HG03280 (cell line): Measurements from ENCODE around the gene KCNQ1.

Experiments
- ATAC-seq: cut with Tn5 transposase; IDR thresholded peaks from one replicate; pipeline ENCODE4 v1.9.1; 2021; ENCODE audit warnings: mild to moderate bottlenecking, moderate library complexity; ENCODE audit not compliant: unreplicated experiment

Gene KCNQ1, protein sequence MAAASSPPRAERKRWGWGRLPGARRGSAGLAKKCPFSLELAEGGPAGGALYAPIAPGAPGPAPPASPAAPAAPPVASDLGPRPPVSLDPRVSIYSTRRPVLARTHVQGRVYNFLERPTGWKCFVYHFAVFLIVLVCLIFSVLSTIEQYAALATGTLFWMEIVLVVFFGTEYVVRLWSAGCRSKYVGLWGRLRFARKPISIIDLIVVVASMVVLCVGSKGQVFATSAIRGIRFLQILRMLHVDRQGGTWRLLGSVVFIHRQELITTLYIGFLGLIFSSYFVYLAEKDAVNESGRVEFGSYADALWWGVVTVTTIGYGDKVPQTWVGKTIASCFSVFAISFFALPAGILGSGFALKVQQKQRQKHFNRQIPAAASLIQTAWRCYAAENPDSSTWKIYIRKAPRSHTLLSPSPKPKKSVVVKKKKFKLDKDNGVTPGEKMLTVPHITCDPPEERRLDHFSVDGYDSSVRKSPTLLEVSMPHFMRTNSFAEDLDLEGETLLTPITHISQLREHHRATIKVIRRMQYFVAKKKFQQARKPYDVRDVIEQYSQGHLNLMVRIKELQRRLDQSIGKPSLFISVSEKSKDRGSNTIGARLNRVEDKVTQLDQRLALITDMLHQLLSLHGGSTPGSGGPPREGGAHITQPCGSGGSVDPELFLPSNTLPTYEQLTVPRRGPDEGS

DNA sequence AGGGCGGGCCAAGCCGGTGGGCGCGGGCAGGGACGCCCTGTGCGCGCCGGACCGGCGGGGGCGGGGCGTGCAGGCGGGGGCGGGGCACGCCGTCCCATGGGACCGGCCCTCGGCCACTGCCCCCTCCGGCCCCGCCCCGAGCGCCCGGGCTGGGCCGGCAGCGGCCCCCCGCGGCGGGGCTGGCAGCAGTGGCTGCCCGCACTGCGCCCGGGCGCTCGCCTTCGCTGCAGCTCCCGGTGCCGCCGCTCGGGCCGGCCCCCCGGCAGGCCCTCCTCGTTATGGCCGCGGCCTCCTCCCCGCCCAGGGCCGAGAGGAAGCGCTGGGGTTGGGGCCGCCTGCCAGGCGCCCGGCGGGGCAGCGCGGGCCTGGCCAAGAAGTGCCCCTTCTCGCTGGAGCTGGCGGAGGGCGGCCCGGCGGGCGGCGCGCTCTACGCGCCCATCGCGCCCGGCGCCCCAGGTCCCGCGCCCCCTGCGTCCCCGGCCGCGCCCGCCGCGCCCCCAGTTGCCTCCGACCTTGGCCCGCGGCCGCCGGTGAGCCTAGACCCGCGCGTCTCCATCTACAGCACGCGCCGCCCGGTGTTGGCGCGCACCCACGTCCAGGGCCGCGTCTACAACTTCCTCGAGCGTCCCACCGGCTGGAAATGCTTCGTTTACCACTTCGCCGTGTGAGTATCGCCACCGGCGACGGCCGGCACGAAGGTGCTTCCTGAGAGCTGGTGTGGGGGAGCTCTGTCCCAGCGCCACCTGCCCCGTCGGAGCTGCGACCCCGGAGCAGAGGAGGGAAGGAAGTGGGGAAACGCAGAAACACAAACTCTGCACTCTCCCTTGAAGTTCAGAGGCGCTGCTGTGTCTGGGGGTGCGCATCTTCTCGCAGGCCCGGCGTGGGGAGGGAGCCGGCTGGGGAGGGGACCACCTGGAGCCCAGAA, at the start of gene KCNQ1:
Gene KCNQ1 (plus strand): TSS at position 188 of the 925 bp plus-strand sequence. CDS start 91 bp downstream, at position 279.
- ATAC-seq = no peak

DNA sequence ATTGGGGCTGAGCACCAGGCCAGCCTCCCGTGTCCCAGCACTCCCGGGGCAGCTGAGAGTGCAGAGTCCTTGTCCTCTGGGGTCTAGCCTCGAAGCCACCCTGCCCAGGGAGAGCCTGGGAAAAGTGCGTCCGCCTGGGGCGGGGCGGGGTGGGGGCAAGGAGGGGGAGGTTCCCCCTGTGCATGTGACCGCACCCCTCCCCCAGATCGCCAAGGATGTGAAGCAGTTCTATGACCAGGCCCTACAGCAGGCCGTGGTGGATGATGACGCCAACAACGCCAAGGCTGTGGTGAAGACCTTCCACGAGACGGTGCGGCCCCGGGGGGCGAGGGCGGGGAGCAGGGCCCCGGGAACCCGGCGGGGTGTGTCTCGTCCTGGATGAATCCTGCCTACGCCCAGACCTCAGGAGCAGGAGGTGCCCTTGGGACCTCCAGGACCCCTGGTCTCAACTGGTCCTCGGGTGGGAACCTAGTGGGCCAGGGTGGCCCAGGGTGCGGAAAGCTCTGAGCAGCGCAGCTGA, 49.5 kb upstream of the KCNQ1 start:
- ATAC-seq = no peak

DNA sequence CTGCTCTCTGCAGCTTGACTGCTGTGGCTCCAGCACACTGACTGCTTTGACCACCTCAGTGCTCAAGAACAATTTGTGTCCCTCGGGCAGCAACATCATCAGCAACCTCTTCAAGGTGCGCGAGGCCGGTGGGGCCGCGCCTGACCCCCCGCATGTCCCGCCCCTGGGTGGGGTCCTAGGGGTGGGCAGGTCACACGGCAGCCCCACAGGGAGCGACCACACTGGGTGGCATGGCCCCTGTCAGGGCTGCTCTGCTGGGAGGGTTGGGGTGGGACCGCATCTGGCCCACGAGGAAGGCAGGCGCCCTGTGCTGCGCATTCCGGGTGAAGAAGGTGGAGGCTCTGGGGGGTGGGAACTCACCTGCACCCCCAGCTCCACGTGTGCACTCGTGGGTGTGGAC, 49.0 kb upstream of the KCNQ1 start:
- no peak for ATAC-seq

DNA sequence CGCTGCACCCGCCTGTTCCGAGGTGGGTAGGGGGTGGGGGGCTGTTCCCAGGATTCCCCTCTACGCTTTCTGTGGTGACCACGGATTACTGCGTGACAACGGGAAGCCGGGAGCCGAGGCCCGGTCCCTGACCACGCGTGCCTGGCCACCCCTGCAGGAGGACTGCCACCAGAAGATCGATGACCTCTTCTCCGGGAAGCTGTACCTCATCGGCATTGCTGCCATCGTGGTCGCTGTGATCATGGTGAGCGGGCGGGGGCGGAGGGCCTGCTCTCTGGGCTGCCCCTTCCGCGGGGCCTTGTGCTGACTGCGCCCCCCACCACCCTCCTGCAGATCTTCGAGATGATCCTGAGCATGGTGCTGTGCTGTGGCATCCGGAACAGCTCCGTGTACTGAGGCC, 48.3 kb upstream of the KCNQ1 start:
- ATAC-seq = no peak

DNA sequence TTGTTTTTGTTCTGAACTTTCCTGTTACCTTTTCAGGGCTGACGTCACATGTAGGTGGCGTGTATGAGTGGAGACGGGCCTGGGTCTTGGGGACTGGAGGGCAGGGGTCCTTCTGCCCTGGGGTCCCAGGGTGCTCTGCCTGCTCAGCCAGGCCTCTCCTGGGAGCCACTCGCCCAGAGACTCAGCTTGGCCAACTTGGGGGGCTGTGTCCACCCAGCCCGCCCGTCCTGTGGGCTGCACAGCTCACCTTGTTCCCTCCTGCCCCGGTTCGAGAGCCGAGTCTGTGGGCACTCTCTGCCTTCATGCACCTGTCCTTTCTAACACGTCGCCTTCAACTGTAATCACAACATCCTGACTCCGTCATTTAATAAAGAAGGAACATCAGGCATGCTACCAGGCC, 47.8 kb upstream of the KCNQ1 start:
- ATAC-seq = no peak

DNA sequence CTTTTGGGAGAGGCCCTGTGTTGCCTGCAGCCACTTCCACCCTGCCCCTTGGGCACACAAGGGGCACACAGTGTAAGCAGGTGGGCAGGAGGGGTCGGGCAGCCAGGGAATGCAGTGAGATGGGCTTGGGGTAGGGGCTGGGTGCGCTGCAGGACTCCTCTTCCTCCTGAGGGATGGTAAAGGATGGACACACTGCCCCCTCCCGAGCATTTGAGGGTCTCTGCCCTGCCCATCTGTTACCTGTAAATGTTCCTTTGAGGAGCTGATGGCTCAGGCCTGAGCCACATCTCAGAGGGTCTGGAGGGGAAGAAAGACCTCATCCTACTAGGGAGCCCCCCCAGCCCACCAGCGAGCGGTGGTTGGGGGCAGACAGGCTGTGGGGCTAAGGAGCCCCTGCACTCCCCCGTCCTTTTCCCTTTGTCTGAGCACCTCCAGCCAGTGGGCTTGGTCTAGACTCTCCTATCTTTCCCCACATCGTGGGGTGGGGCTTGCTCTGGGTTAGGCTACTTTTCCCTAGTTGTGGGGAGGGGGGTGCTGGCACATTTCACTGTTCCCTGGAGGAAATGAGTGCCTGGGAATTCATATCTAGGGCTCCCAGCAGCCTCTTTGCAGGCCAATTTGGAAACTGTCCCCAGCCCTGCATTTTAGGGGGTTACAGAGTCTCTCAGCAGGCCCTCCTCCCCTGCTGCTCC, 46.0 kb upstream of the KCNQ1 start:
- no peak for ATAC-seq

DNA sequence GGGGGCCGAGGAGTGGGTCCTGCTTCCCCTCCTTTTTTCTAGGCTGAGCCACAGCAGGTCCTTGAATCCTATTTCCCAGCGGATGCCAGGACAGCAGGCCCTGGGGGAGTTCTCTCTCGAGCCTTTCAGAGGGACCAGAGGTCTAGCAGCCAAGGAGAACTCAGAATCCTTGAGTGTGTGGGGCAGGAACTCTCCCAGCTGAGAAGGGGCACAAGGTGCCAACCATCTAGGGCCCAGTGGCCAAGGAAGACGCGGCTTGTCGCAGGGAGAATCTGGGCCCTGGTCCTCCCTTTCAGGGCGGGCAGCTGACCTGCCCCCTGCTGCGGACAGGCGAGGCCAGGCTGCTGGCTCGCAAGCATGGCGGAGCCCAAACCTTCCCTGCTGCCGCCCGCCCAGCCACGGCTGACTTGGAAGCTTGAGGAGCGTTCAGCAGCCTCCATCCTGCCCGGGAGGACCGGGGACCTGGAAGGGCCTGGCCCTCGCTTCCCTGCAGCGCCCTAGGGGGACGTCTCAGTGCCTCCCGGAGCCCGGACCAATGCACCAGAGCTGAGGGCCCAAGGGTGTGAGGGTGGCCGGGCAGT, 45.2 kb upstream of the KCNQ1 start:
- no peak for ATAC-seq

DNA sequence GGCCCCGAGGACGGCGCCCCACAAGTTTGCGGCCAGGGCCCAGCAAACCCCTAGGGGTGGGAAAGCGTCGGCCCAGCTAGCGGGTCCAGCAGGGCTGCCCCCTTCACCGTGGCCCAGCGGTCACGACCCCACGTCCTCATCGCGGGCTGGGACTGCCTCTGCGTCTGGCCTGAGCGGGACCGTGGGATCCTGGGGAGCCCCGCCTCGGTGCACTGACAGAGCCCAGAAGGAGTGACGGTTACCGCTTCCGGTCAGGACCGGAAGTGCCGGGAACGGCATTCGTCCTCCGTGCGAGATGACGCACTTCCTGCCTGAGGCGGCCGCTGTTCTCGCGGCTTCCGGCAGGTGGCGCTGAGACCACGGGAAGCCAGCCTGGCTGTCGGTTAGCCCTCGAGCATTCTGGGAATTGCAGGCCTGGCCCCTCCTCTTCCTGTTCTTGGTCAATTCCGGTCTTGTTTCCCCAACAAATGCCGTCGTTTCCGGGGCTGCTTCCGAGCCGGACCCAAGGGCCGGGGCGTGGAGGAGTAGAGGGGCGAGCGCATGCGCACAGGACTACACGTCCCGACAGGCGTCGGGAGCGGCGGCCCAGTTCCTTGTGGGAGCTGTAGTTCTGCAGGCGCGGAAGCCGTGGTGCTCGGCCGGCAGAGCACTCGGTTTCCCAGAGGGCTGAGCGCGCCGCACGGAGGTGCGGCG, 44.6 kb upstream of the KCNQ1 start, which contains the start of gene TSSC4:
Gene TSSC4 (plus strand): TSS at position 682 of the 693 bp plus-strand sequence. CDS start 1,884 bp downstream, outside the sequence.
- ATAC-seq = peak; percentile 88

DNA sequence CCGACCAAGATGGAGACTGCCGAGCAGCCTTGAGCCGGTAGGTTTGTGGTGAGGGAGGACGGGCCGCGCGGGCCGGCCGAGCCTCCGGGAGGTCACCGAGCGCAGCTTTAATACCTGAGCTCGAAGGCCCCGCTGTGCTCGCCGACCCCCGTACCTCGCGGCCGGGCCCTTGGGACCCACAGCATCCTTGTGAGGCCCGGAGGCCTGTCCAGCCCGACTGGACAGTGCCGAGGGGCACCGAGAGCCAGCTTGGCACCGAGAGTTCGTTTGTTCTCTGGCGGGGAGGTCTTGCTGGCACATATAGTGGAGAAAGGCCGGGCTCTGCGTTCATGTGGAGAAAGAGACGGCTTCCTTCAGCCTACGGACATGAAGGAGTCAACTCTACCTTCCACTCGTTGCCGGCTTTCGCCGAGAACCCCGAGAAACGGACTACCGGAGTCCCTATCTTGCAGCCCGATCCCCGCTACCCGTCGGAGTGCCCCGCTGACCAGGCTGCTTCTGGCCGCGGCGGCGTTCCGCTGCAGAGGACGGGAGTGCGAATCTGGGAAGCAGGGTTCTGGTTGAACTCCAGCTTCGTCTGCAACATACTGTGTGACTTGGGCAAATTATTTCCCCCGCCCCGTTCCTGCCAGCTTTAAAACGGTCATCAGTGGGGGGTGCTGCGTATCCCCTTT, 43.9 kb upstream of the KCNQ1 start:
- no peak for ATAC-seq

DNA sequence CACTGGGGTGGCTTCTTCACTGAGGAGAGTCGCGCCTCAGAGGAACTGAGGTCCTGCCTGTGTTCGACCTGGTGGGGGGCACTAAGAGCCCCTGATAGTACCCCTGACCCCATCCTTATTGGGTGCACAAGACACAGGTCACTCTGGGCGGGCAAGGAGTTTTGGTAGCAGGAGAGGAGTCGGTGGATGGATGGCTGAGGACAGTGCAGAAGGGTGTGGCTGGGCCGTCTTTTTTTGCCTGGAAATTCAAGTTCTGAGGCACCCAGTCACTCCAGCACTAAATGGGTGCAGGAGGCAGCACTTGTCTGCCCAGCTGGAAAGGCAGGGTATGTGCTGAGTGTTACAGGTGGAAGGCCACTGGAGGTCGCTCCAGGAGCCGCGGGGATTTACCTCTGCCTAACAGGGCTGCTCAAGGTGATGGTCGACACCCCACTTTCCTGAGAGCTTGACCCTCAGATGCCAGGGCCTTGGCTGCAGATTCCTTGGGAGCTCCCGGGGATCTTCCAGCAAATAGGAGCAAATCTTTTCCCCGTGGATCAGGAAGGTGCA, 43.3 kb upstream of the KCNQ1 start:
- ATAC-seq = no peak

DNA sequence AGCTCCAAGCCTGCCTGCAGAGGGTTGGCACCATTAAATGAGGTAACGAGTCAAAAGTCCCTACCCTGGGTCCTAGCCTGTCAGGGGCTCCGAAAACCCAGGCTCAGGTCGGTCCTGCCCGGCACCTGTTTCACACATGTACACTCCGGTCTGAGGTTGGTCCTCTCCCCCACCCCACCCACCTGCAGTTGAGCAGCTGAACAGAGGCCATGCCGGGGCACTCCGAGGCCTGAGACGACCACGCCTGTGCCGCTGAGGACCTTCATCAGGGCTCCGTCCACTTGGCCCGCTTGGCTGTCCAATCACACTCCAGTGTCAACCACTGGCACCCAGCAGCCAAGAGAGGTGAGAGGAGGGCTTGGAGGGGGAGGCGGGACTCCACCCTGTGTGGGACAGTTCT, 42.7 kb upstream of the KCNQ1 start:
- ATAC-seq = no peak

DNA sequence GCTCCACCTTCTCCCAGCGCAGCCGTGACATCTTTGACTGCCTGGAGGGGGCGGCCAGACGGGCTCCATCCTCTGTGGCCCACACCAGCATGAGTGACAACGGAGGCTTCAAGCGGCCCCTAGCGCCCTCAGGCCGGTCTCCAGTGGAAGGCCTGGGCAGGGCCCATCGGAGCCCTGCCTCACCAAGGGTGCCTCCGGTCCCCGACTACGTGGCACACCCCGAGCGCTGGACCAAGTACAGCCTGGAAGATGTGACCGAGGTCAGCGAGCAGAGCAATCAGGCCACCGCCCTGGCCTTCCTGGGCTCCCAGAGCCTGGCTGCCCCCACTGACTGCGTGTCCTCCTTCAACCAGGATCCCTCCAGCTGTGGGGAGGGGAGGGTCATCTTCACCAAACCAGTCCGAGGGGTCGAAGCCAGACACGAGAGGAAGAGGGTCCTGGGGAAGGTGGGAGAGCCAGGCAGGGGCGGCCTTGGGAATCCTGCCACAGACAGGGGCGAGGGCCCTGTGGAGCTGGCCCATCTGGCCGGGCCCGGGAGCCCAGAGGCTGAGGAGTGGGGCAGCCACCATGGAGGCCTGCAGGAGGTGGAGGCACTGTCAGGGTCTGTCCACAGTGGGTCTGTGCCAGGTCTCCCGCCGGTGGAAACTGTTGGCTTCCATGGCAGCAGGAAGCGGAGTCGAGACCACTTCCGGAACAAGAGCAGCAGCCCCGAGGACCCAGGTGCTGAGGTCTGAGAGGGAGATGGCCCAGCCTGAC, 41.7 kb upstream of the KCNQ1 start:
- no peak for ATAC-seq

DNA sequence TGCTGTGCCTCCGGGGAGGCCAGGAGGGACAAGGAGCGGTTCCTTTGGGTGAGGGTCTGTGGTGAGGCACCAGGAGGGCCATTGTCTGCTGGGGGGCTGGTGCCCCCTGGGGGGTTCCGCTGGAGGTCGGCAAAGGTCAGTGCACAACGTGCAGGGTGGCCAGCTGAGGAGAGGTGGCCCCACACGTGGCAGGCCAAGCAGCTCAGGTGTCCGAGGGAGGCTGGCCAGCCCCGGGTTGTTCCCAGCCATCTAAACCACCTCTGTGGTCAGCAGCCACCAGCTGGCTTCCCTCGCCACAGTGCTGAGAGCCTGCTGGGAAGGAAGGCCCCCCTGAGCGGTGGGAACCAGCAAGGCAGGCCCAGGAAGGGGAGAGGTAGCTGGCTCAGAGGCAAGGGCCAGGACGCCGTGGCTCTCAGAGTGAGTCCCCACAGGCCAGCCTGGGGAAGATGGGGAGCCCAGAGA, 40.0 kb upstream of the KCNQ1 start:
- ATAC-seq = no peak

DNA sequence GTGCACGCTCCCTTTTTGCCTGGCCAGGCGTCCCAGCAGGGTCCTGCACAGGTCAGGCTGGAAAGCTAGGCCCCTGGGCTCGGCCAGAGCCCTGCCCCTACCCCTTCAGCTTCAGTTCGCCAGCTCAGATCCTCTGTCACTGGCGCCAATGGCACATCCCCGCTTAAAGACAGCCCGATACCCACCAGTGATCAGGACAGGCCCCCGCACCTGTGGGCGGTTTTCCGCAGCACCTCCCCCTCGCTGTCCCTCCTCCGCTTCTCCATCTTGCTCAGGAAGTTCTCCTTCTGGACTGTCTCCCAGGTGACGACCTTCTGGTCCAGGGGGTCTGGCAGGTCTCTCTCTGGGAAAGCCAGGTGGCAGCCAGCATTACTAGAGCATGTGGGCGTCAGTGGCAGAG, 38.4 kb upstream of the KCNQ1 start:
- no peak for ATAC-seq

DNA sequence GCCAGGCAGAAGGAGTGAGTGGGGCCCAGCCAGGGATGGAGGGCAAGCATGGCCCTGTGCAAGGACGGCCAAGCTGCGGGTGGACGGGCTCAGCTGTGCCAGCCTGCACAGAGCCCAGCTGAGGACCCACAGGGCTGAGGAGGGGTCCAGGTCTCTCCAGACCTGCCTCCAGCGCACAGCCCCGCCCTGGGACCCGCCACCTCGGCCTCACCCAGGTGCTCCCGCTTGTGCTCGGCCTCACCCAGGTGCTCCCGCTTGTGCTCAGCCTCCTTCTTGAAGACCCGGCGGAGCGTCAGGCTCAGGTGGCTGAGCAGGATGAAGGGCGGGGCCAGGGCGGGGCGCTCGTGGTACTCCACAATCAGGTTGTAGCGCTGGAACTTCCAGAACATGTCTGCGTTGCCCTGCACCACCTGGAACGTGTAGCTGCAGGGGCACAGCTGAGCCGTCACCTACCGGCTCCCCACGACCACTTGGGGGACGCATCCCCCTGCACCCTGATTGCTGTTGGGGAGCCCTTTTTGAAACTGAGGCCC, 37.9 kb upstream of the KCNQ1 start:
- no peak for ATAC-seq

DNA sequence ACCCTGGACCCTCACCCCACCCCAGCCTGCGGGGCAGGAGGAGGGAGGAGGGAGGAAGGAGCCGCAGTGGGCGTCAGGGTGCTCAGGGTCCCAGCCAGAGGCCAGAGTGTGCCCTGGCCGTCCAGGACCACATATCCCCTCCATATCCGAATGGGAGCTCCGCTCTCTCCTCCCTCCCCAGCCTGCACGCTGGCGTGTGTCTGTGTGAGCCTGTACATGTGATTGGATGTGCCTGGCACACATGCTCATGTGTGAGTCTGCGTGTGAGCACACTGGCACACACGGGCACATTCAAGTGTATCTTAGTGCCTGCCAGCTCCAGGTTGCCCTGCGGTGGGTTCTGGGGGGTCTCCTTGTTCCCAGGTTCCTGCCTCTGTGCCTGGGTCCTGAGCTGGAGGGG, 36.1 kb upstream of the KCNQ1 start:
- no peak for ATAC-seq

DNA sequence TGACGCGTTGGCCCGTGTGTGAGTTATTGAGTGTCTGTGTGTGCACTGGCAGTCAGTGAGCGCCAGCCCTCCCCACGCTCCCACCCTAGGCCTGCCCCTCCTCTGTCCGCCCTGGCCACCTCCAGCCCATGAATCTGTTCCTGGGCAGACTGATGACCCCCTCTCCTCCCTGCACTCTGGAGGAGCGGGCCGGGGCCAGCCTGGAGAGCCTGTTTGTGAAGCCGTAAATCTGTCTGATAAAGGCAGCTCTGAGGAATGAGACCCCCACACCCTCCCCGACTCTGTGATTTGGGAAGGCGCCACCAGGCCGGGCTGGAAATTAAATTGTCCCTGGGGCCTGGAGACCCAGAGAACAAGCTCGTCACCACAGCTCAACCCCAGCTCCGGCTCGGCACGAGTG, 35.7 kb upstream of the KCNQ1 start:
- ATAC-seq = no peak
